GM19452 (cell line): ENCODE measurements around the gene BPIFB6.

Experiments used
- ATAC-seq: cut with Tn5 transposase; IDR thresholded peaks from one replicate; pipeline ENCODE4 v1.9.1; 2021; ENCODE audit not compliant: unreplicated experiment

BPIFB6 gene

GRCh38 chr20:33059741-33060390 is 28.4 kb downstream of the BPIFB6 start:
- no peak for ATAC-seq

GRCh38 chr20:33061658-33062028 is 30.2 kb downstream of the BPIFB6 start:
- ATAC-seq = no peak

- ATAC-seq = no peak
Observed at GRCh38 chr20:33062105-33062824, 30.8 kb downstream of the BPIFB6 start.

- no peak for ATAC-seq
Observed at GRCh38 chr20:33062825-33063149, 31.3 kb downstream of the BPIFB6 start.

- no peak for ATAC-seq
Observed at GRCh38 chr20:33063271-33063670, 31.8 kb downstream of the BPIFB6 start.

- no peak for ATAC-seq
Observed at GRCh38 chr20:33064572-33065287, 33.3 kb downstream of the BPIFB6 start.

- no peak for ATAC-seq
Observed at GRCh38 chr20:33065785-33066184, 34.3 kb downstream of the BPIFB6 start.

GRCh38 chr20:33067806-33068205 is 36.4 kb downstream of the BPIFB6 start:
- no peak for ATAC-seq

- no peak for ATAC-seq
Observed at GRCh38 chr20:33068251-33068939, 36.9 kb downstream of the BPIFB6 start.

- no peak for ATAC-seq
Observed at GRCh38 chr20:33069673-33070072, 38.2 kb downstream of the BPIFB6 start.

- ATAC-seq = no peak
Observed at GRCh38 chr20:33070111-33071053, 38.9 kb downstream of the BPIFB6 start.

GRCh38 chr20:33071198-33071597 is 39.8 kb downstream of the BPIFB6 start:
- no peak for ATAC-seq

GRCh38 chr20:33072362-33072761 is 40.9 kb downstream of the BPIFB6 start:
- ATAC-seq = no peak

GRCh38 chr20:33072813-33073212 is 41.4 kb downstream of the BPIFB6 start:
- no peak for ATAC-seq

- ATAC-seq = no peak
Observed at GRCh38 chr20:33074675-33075074, 43.2 kb downstream of the BPIFB6 start.

GRCh38 chr20:33075281-33075680 is 43.8 kb downstream of the BPIFB6 start:
- ATAC-seq = no peak

GRCh38 chr20:33076662-33077372 is 45.4 kb downstream of the BPIFB6 start:
- ATAC-seq = no peak

- ATAC-seq = no peak
Observed at GRCh38 chr20:33079259-33079658, 47.8 kb downstream of the BPIFB6 start, which contains the start of gene BPIFB4. TSS of gene BPIFB4 (plus strand) at chr20:33079643. CDS start at chr20:33081527, 1,884 bp downstream.

- no peak for ATAC-seq
Observed at GRCh38 chr20:33081411-33082154, 50.1 kb downstream of the BPIFB6 start.
